NCI-H1694 treated with DMSO at 0.1 percent for 48 hours (cell line): ENCODE data around the gene RPUSD3.
A peak's percentile ranks its signal among the peaks of the same experiment; 100 is the strongest.

Experiments
- DNase-seq: peaks from one replicate; lab custom pipeline; 2025; lab: John Stamatoyannopoulos, UW

The RPUSD3 gene

DNA sequence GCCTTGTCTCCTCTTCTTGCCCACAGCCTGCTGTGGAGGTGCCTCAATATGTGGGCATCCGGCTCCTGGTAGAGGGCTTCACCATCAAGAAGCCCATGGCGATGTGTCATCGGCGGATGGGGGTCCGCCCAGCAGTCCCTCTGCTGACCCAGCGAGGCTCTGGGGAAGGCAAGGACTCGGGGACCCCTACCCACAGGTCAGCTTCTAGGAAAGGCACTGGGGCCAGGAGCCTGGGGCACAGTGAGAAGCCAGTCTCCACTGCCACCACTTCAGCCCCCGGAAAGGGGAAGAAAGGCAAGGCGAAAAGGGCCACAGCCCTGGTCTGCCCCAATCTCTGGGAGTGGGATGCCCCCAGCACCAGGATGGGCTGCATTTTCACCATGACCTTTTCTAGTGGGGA, 10.7 kb downstream of the RPUSD3 start:
- DNase-seq, result no peak

DNA sequence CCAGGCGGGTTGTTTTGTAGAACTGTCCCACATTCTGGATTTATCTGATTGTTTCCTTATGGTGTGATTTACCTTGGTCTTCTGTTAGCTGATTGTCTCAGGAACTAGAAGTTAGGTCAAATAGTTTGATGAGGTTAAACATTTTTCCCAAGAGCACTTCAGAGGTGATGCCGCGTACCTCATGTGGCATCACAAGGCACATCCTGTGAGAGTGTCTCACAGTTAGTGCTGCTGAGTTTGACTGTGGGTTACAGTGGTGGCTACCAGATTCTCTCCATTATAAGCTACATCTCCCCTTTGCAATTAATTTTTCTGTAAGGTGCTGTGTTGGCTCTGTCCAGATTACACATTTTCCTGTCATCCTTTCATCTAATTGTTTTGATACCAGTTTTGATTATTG, 12.6 kb downstream of the RPUSD3 start:
- DNase-seq, result no peak

DNA sequence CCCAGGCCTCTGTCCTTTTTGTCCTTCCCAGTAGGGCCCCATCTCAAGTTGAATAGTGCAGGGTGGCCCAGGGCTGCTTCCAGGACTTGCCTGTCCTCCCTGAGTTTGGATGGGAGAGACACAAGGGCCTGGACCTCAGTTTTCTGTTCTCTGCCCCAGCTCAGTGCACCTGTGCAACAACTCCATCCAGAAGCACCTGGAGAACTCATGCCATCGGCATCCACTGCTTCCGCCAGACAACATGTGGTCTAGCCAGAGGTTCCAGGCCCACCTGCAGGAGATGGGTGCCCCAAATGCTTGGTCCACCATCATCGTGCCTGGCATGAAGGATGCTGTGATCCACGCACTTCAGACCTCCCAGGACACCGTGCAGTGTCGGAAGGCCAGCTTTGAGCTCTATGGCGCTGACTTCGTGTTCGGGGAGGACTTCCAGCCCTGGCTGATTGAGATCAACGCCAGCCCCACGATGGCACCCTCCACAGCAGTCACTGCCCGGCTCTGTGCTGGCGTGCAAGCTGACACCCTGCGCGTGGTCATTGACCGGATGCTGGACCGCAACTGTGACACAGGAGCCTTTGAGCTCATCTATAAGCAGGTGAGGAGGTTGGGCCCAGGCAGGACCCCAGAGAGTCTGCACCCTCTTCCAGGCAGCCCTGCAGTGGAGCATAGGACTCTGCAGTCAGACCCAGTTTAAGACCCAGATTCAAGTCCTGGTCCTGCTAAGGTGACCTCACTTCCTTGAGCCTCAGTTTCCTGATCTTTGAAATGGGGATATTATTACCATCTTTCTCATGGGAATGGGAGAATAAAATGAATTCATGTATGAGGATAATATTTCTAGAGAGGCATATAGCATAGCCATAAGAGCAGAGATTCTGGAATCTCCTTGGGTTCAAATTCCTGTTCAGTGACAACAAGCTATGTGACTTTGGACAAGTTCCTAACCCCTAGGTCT, 14.7 kb downstream of the RPUSD3 start:
- DNase-seq, result no peak

DNA sequence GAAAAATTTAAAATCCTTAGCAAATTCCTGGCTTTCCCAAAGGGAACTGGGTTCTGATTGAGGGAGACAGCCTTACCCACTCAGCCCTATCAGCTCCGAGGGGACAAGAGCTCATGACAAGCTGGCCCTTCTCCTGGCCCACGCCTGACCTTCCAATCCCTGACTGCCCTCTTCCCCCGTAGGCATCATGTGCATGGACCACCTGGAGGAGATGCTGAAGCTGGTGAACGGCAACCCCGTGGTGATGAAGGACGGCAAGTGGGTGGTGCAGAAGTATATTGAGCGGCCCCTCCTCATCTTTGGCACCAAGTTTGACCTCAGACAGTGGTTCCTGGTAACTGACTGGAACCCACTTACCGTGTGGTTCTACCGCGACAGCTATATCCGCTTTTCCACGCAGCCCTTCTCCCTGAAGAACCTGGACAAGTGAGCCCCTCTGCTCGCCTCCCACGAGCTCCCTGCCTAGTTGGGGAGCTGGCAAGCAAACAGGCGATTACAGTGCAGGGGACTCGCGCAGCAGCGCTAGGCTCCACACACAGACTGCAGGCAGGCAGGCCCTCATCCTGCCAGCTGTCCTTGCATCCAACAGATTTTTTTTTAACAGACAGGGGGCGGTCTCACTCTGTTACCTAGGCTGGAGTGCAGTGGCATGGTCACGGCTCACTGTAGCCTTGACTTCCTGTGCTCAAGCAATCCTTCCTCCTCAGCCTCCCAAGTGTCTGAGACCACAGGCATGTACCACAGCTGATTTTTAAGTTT, 16.8 kb downstream of the RPUSD3 start:
- peak; percentile 3 for DNase-seq

DNA sequence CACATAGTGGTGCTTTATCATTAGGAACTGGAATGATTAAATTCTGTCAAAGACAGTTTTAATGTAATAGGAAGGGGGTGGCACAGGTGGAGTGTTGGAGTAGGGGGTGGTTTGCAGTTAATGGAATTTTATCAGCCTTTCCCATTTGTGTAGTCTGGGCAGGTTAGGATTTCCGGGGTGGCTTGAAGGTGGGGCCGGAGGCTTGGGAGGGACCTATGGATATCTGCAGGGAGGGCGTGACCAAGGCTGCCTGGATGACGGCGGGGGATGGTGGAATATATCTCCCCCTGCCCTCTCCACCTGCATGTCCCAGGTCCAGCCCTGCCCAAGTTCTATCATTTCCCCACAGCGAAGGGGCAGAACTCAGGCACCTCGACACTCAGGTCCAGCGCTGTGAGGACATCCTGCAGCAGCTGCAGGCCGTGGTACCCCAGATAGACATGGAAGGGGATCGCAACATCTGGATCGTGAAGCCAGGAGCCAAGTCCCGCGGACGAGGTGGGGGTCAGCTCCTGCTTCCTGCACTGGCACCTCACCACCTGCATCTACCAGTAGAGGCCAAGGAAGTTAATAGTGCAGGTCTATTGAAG, 18.3 kb downstream of the RPUSD3 start:
- no peak for DNase-seq

DNA sequence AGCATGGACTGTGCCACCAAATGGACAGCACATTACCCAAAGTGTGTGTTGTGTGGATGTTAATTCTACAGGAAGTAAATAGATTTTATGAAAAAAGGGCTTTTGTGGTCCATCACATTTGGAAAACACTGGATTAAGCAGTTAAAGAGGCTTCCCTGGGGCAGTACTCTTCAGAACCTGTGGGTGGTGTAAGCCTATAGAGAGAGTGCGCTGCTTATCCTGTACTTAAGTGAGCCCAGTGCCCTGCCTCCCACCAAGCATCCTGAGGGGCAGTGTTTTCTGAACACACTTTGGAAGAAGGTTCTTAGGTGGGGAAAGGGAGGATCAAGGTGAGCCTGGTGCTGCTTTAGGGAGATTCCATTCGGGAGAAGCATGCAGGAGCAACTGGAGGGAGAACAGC, 22.9 kb downstream of the RPUSD3 start:
- no peak for DNase-seq

DNA sequence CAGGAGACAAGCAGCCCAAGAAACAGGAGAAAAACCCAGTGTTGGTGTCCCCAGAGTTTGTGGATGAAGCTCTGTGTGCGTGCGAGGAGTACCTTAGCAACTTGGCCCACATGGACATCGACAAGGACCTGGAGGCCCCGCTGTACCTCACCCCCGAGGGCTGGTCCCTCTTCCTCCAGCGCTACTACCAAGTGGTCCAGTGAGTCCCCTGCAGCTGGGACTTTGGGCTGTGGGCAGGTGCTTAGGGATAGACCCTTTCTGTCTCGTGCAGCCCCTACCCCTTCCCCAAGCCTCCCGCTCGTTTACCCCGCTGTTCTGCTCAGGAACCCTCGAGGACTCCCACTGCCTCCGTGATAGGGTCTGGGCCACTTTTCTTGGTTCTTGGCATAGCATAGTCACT, 23.3 kb downstream of the RPUSD3 start:
- DNase-seq, result no peak

DNA sequence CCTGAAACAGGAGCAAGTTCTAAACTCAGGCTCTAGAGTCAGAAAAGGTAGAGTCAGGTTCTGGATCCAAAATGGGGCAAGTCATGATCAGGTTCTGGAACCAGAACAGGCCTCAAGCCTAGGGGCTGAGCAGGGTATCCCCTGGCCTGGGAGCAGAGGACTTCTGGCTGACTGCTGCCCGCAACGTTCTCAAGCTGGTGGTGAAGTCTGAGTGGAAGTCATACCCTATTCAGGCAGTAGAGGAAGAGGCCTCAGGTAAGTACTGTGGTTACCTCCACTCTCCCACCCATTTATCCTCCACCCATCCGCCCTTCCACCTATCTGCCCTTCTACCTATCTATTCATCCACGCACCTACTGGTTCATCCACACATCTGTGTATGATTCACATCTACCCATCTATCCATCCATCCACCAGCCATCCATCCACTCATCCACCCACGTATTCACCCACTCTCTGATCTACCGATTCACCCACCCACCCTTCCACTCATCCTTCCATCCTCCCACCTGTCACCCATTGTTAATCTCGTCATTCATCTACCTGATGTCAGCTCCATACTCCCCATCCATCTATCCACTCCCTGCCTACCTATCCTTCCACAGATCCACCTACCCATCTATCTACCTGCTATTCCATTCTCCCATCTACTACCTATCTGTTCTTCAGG, 25.0 kb downstream of the RPUSD3 start:
- no peak for DNase-seq

DNA sequence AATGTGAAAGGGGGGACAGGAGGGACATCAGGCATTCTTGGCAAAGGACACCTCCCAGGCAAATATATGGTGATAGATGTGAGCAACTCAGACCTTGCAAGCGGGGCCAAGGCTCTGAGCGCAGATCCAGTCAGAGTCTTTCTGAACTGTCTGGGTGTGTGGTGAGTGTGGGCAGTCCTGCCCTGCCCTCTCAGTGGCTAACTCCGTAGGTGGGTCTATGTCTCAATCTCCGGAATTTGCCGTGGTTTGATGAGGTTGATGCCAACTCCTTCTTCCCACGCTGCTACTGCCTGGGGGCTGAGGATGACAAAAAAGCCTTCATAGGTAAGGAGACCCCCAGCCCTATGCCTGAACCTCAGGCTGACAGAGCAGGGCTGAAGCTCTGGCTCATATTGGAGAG, 26.4 kb downstream of the RPUSD3 start:
- DNase-seq, result no peak

DNA sequence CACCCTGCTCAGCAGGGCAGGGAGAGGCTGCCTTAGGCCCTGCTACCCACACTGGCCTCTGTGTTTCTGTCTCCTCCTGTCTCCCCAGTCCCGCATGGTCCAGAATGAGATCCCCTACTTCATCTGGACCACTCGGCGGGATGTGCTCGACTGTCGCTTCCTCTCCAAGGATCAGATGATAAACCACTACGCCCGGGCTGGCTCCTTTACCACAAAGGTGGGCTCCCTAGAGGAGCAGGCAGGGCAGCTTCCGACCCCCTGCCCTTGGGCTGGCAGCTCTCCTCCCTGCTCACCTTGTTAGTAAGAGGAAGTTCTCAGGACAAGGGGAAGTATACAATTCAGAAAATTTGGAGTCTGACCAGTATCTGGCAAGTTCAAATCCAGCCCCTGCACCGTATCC, 27.8 kb downstream of the RPUSD3 start:
- DNase-seq, result no peak

DNA sequence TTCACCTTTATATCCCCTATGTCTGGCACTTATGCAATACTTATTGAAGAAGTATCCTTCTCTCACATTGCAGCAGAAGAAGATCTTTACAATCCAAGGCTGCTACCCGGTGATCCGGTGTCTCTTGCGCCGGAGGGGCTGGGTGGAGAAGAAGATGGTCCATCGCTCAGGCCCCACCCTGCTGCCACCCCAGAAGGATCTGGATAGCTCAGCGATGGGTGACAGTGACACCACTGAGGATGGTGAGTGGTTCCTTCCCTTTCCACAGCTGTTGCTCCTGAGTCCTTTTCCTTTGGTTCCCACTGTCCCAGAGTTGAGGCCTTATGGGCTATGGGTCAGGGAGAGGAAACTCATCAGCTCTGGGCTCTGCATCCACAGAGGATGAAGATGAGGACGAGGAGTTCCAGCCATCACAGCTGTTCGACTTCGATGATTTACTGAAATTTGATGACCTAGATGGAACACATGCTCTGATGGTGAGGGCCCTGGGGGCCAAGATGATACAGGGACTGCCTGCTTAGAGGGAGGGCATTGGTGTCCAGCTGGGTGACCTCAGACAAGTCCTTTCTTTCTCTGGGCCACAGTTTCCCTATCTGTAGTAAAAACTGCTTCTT, 30.8 kb downstream of the RPUSD3 start:
- no peak for DNase-seq

DNA sequence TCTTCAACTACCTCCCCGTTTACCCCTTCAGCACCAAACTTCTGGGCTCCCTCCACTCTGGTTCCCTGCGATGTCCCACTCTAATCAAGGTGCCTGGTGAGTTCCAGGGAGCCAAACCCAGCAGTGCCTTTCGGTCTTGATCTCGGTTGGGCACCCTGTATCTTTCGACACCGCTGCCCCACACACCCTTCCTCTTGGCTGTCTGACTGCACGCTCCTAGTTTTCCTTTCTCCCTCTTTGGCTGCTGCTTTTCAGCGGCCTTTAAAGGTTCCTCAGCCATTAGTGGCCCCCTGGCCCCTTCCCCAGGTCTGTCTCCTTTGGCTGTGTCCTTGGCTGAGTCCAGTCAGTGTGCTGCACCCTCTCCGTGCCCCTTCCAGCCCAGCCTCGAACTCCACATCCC, 33.0 kb downstream of the RPUSD3 start:
- no peak for DNase-seq

DNA sequence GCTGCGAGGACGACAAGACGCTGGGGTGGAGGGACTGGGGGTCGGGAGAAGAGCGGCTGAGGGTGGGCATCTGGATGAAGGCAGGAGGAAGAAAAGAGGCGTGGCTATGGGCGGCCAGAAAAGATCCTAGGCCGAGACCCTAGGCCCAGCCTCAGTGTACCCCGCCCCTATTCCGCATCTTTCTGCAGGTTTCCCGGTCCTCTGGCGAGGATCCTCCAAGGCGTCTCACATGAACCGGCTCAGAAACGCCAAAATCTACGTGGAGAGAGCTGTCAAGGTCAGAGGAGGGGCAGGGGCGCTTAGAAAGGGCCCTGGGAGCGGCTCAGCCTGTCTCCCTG, 33.4 kb downstream of the RPUSD3 start:
- no peak for DNase-seq

DNA sequence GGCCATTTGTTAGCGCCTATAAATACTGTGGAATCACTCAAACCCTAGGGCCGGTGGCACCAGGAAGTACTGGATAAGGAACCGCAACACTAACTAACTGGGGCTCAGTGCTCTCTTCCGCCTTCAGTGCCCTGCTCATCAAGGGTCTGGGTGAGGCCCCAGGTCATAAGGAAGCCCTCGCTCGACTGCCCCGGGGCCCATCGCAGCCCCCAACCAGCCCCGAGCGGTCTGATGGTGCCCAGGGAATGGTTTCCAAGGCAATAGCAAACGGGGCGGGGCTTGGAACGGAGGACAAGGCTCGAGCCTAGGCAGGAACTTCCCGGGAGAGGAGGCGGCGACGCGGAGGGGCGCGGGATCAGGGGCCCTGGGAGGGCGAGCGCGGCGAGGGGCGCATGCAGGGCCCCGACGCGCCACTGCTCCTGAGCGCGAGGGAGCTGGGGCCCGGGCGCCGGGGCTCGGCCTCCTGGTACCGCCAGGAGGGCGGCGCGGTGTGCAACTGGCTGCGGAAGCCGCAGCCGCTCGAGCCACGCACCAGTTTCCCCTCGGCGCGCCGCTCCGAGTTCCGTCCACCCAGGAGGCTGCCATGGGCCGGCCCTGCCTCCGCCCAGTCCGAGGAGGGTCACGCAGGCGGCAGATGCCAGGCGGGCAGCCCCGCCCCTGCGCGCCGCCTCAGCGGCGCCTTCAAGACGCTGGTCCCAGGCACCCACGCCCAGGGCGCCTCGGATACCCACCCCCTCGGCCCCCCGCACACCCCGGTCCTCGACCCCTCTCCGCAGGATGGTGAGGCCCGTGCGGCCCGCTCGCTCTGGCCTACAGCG, 34.0 kb downstream of the RPUSD3 start, which contains the start of gene TTLL3:
TTLL3 (plus strand) TSS at position 648 of the 818 bp plus-strand sequence. CDS start 400 bp downstream, outside the sequence.
- no peak for DNase-seq

DNA sequence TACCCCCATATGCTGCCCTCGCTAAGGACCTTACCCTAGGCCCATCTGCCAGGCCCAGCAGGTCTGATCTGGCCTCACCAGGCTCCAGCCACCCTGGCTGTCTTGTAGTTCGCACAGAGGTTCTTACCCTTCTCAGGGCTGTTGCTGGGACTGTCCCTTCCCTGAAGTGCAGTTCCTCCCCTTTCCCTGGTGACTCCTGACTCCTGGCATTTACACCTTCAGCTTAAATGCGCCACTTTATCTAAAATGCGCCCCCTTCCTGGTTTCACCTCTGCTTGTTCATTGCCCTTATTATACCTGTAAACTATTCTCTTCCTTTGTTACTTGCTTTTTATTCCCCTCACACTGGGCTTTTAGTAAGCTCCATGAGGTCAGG, 34.6 kb downstream of the RPUSD3 start:
- no peak for DNase-seq

DNA sequence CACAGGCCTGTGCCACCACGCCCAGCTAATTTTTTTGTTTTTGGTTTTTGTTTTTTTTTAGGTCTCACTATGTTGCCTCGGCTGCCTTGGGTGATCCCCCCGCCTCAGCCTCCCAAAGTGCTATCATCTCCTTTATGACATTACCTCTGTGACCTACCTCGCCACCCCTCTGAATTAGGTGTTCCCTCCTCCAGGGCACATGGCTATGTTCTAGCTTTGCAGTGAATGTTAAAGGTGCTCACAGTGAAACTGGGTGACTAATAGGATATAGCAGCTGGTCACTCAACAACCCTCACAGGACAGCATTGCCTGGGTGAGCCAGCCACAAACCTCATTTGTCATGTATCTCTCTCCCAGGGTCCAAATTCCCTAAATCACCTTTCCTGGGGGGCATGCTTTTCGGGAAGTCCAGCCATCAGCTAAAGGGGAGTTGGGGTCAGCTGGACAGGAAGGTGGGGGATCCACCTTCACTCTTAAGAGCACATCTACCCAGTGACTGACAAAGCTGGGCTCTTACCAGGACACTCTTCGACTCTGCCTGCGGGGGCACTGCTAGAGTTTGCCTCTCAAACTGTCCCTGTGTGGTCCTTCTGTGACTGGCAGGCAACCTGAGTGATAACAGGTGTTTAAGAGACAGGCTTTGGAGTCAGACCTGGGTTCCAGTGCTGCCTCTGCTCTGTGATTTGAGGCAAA, 35.3 kb downstream of the RPUSD3 start:
- DNase-seq, result no peak

DNA sequence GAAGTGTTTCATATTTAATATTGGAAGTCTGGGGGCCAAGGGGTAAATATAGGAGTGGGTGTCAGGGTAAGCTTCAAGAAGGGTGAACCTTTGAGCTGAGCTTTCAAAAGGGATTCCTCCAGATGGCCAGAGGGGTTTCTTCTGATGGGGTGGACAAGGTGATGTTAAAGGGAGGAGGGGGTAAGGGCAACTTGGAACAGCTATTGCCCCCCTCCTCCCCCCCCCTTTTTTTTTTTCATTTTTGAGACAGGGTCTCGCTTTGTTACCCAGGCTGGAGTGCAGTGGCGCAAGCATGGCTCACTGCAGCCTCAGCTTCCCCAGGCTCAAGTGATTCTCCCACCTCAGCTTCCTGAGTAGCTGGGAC, 35.8 kb downstream of the RPUSD3 start:
- DNase-seq, result no peak

DNA sequence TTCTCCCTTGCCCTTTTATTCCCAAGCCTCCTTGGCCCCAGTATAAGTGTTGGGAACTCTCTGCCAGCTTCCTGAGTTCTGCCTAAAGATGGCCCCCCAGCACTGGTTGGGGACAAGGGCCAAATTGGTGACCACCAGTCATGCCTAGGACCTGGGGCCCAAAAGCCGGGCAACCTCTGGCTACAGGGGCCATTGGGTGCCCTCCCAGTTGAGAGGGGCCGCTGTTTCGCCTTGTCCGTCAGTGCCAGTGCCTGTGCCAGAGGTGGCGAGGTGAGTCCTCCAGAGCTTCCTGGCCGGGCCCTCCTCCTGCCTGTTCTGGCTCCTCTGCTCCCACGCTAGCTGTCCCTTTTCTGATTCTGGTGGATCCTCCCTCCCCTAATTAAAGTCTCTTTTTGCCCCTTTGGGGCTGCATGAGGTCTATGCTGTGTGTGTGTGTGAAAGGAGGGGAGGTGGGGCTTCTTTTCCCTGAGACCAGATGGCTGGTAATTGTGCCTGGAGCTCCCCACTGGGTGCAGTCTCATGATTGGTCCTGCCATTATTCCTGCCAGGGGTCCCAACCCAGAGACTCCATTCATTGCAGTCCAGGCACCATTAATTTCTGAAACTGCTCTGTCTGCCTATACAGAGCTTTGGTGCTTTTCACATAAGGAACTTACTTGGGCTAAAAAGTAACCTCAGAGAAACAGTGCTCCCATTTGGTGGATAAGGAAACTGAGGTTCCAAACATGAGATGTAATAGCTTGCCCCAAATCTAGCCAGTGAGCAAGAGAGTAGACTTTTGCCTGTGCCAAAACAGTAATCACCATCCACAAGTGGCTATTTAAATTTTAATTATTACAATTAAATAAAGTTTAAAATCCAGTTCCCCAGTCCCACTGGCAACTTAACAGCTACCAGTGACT, 36.9 kb downstream of the RPUSD3 start:
- no peak for DNase-seq

DNA sequence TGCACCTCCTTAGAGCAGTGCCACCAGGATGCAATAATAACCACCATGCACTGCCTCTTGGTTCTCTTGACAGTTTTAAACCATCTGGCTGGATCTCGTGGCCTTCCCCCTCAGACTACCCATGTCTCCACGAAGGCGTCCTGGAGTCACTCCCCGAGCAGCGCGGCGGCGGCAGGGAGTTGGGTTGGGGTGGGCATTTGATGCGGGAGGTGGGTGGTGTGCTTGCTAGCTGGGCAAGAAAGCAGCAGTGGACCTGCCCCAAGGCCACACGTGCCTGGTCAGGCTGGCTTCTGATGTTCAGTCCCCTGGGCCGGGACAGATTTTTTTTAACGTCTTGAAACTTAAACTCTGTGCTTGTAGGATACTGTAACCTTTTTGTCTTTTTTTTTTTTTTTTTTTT, 37.7 kb downstream of the RPUSD3 start:
- no peak for DNase-seq
